Activated naive CD4-positive, alpha-beta T cell (primary cell): Measurements from ENCODE around the gene KLHL2.
"Not testable (repeated sequence)": the region's sequence is repeated elsewhere in the genome, so short reads cannot be mapped to it uniquely, and the experiment has no call there.

Experiments used
- DNase-seq, 4 experiments: peaks; one replicate each; lab custom pipeline; 2025; lab: John Stamatoyannopoulos, UW

KLHL2 gene

DNA sequence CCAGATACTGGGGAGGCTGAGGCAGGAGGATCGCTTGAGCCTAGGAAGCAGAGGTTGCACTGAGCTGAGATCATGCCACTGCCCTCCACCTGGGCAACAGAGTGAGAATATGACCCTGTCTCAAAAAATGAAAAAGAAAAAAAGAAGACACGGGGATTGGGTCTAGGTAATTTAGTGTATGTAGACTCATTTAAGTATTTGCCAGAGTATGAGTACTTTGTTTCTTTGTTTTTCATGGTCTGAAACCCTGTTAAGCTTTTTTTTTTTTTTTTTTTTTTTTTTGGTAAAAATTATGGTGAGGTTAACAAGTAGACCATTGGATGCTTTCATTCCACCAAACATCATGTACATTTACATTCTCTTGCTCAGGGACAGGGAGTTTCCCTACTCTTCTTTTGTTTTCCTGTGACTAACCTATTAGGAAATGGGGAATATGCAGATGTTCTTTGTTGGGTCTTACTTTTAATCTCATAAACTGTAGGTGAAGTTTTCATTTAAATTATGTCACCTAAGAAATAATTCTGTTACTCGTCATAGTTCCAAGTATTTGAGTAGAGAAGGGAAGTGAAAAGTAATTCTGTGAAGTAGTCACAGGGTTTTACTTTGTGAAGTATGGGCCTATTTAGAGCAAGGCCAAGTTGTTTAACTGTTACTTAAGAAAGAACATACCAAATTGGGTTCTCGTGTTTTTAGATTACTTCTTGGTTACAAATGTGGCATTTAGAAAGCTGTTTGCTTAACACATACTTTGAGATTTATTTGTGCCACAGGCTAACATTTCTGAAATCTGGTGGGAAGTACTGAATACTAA lies 25.5 kb downstream of the KLHL2 start:
- DNase-seq = not testable (repeated sequence)

GRCh38 chr4:165234766-165235165 lies 27.4 kb downstream of the KLHL2 start:
- no peak for DNase-seq

DNA sequence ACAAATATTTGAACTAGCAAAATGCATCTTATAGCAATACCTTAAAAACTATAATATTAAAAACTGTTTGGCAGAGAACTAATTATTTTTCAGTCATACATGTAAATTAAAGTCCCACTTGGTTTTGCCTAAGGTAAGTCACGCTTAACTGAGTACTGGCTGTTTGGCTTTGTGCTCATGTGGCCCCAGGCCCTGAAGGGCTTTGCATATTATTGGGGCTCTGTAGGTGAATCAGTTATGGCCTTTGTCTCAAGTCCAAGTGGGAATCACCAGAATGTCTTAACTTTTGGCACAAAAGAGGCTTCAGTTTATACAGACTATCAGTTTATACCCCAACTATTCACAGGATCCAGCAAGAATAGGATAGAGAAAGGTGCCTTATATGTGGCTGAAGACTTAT lies 29.5 kb downstream of the KLHL2 start:
- DNase-seq = not testable (repeated sequence)

DNA sequence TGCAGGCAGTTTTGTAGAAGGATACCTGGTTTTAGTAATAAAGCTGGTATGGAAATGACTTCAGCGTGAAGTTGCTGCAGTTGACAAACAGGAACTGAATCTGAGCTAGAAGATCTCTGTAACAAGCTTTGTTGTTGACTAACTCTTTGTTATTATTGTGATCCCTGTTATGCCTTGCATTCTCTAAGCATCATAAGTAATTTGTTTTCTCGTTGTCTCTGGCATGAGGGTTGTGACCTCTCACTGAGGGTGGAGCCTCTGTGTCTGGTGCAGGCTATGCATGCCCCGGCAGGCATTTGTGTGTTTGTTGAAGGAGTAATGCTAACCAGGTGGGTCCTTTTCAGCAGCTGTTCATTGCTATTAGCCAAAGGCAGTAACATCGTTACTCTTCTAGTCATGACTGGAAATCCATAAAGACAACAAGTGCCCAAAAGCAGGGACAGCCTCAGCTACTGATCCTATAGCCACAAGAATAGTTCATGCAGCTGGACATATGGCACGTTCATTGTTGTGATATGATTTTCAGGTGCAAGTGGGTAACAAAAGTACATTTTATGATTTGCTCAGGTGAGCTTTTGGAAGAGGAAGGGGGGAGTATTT lies 30.8 kb downstream of the KLHL2 start:
- not testable (repeated sequence) for DNase-seq

- DNase-seq = not testable (repeated sequence)
These were observed 33.4 kb downstream of the KLHL2 start for GRCh38 chr4:165240761-165241160.

DNA sequence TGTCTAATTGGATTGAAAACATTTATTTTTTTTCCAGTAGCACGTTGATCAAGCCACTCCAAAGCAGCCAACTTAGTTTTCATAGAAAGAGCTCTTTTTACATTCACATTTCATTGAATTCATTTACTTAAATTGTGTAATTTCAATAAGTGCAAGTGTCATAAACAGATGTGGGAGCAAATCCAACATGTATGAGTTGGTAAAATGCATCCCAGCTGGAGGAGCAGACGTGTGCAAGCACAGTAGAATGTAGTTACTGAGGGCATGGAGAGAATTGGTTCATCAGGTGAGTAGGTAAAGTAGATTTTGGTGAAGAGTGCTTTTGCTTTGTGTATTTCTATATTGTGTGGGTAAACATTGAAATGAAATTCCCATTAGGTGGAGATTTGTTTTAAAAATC lies 36.8 kb downstream of the KLHL2 start:
- not testable (repeated sequence) for DNase-seq

DNA sequence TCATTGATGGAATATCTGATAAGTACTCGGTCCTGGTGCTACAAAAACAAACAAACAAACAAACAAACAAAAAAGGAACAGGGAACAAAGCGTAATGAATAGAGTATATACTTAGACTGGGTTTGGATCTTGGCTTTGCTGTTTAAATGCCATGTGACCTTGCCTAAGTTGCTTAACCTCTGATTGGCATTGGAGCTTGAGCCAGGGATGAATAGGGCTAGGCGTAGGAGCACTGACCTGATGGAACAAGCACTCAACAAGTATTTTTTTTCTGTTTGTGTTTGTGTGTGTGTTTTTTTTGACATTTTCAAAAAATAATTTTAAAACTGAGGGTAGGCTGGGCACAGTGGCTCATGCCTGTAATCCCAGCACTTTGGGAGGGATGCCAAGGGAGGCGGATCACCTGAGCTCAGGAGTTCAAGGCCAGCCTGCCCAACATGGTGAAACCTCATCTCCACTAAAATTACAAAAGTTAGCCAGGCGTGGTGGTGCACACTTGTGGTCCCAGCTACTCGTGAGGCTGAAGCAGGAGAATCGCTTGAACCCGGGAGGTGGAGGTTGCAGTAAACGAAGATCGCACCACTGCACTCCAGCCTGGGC lies 37.3 kb downstream of the KLHL2 start:
- not testable (repeated sequence) for DNase-seq

DNA sequence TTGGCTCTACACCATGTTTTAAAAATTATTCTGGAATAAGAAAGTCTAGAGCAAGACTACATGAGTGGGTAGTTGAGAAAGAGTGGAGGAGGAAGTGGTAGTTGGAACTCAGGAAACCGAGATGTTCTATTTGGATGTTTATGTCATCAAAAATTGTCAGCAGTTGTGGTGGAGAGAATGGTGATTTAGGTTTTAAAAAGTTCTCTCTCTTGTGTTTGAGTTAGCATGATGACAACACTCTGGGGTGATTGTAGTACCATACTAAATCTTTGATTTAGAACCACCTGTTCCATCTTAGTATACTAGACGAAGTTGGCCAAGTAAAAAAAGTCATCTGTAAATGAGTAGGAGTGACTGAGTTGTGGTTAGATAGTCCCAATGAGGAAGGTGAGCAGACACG lies 40.7 kb downstream of the KLHL2 start:
- no peak for DNase-seq

DNA sequence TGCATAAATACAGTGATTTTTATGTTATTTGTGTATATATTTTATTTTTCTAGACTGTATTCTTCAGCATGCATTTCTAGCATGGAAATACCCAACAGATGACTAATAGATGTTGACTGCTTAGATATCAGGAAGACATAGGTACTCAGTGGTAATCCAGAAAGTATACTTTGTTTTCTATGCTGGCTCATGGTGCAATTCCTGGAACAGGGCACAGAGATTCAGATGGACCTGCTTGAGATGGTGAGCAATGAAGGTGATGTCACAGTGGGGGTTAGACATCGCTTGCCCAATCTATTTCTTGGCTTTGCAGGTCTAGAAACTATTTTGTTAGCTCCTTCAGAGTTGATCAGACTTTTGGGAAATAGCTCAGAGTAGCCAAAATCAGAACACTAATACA lies 41.5 kb downstream of the KLHL2 start:
- DNase-seq = not testable (repeated sequence)

DNA sequence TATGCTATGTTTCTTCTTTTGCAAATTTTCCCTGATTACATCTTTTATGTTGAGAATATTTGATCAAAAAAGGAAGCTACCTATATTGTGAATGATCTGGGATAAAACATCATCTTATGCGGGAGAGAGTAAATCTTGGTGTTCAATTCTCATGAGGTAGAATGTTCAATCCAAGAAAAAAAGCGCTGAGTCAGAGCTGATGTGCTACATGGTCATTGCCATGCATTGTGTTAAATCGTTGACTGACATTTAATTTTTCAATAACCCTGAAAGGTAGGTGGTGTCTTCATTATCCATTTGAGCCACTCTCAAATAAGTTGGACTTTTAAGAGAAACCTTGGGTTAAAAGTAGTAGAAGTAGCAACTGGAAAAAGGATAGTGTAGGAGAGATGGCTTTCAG lies 47.4 kb downstream of the KLHL2 start:
- not testable (repeated sequence) for DNase-seq

DNA sequence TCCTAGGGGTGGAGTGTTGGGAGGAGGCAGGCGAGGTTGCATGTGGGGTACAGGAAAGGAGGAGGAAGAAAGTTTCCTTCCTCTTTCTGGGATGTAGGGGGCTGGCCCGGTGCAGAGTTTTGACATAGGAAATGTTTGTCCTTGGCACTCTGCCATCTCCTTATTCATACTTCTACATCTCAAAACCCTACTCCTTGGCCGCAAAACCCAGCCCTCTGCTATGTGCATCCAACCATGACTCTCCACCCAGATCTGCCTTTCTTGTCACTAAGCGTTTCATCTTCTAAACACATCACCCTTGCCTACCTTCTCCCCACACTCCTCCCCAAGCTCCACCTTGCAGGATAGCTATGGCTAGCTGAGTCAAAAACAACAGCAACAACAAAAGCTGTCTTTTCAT lies 48.1 kb downstream of the KLHL2 start:
- peak in 2 of 4 experiments; percentile 9 to 37 for DNase-seq

- DNase-seq = not testable (repeated sequence)
These were observed 48.8 kb downstream of the KLHL2 start for GRCh38 chr4:165256074-165256659.

GRCh38 chr4:165259776-165260175 lies 52.4 kb downstream of the KLHL2 start:
- DNase-seq = peak in 1 of 4 experiments; percentile 0

- DNase-seq = not testable (repeated sequence)
These were observed 54.9 kb downstream of the KLHL2 start for GRCh38 chr4:165262306-165262705.

DNA sequence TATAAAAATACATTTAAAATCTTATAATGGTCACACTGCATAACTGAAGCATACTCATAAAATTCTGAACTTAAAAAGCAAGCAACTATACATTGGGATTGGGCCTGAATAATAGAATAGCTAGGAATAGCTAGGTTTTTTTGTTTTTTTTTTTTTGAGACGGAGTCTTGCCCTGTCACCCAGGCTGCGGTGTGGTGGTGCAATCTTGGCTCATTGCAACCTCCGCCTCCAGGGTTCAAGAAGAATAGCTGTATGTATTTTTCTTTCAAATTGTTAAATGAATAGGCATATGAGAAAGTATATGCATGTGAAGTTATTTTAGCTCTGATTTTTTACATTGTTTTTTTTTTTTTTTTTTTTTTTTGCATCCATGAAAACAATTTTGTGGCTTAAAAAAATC lies 56.1 kb downstream of the KLHL2 start:
- DNase-seq = not testable (repeated sequence)

GRCh38 chr4:165269931-165270330 lies 62.6 kb downstream of the KLHL2 start:
- DNase-seq = not testable (repeated sequence)

GRCh38 chr4:165273443-165273842 lies 66.1 kb downstream of the KLHL2 start:
- DNase-seq = not testable (repeated sequence)

- not testable (repeated sequence) for DNase-seq
These were observed 68.0 kb downstream of the KLHL2 start for GRCh38 chr4:165275357-165275756.

GRCh38 chr4:165279531-165279930 lies 72.2 kb downstream of the KLHL2 start:
- not testable (repeated sequence) for DNase-seq

- DNase-seq = not testable (repeated sequence)
These were observed 77.3 kb downstream of the KLHL2 start for GRCh38 chr4:165284697-165285096.

DNA sequence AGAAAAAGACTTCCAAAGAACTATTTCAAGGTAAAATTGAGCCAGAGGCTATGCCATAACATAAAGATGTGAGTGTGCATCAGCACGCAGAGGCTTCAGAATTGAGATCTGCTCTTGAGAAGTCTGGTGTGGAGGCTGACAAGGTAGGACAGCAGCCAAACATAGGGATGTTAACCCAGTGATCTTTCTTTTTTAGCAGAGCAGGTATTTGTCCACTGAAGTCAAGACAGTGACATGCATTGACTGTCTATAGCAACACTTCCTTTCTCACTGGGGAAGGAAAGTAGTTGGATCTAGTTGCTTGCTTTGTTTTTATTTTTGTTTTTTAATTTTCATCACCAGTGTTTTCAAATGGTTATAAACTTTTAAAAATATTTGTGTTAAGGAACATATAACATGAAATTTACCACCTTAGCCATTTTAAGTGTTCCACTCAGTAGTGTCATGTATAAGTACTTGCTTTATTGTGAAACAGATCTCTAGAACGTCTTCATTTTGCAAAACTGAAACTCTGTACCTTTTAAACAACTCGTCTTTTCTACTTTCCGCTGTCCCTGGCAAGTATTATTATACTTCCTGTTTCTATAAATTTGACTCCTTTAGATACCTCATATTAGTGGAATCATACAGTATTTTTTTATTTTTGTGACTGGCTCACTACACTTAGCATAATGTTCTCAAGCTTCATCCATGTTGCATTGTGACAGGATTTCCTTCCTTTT lies 79.4 kb downstream of the KLHL2 start:
- DNase-seq = not testable (repeated sequence)

DNA sequence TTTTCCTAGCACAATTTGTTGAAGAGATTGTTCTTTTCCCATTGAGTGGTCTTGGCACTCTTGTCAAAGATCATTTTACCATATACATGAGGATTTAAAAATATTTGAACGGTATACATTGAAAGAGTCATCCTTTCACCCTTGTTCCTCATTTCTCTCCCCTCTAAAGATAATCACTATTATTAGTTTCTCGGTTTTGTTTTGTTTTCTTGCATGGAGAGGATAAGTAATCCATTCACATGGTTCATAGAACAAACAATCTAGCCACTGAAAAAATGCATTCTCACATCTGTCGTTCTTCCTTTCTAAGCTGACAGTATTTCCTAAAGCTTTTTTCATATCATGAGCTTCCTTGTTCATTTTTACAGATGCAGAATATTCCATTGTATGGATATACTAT lies 80.9 kb downstream of the KLHL2 start:
- no peak for DNase-seq
